Kidney epithelial cell (primary cell): Measurements from ENCODE around the gene CUX1. TPM values are rescaled to one million over a fixed set of nuclear protein-coding genes. Genes with fewer than 3 reads are reported as not detected.

Experiments used
- DNase-seq: peaks from one replicate; pipeline ENCODE4 v3.0.0-alpha.2; 2010; ENCODE audit warnings: low read depth
- H3K27me3 ChIP-seq: 2 replicates; pipeline ENCODE4 v1.6.0; 2011; ENCODE audit warnings: low read length; ENCODE audit not compliant: control insufficient read depth, insufficient read depth
- H3K36me3 ChIP-seq: 2 replicates; pipeline ENCODE4 v1.5.1; 2011; ENCODE audit warnings: low read length; ENCODE audit not compliant: control insufficient read depth, insufficient read depth
- H3K4me3 ChIP-seq: 2 replicates; pipeline ENCODE4 v1.5.1; 2011; ENCODE audit warnings: low read depth, mild to moderate bottlenecking, control low read depth, low read length
- CTCF ChIP-seq: IDR thresholded peaks from 2 replicates; pipeline ENCODE4 v1.5.1; 2011; ENCODE audit warnings: mild to moderate bottlenecking, moderate library complexity, low read length, control low read depth, inconsistent platforms; ENCODE audit not compliant: insufficient read depth, poor library complexity, severe bottlenecking
- total RNA-seq: library from RNA; depleted of rRNA; stranded (reverse); fragments of >200 nt; gene quantifications from 2 replicates; pipeline ENCODE4 v1.2.3, GENCODE V29; 2015

The CUX1 gene
- total RNA-seq, 1 donor from 2014 or later: 56.7 TPM

GRCh38 chr7:102275123-102275703, 457.8 kb downstream of the CUX1 start:
- Histone ChIP-seq H3K4me3 (no peak overlapping the region), H3K27me3 (no peaks in the 10 kb centered on the region), H3K36me3 (no peaks in the 10 kb centered on the region)
- no peak for TF ChIP-seq CTCF
- no peak for DNase-seq

DNA sequence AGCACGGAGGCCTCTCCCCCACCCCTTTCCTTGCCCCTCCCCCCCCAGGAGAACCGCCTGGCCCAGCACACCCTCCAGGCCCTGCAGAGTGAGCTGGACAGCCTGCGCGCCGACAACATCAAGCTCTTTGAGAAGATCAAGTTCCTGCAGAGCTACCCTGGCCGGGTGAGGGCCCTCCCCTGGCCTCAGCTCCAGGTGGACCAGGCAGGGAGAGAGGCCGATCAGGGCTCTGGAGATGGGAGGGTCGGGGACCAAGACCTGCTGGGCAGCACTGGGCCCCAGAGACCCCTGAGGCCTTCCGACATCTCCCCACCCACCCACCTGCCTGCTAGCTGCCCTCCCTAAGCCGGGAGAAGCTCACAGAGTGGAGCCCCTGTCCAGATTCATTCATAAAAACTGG, 460.5 kb downstream of the CUX1 start:
- no peak for TF ChIP-seq CTCF
- H3K27me3 ChIP-seq: no peaks in the 10 kb centered on the region
- DNase-seq: no peak
- no peak overlapping the region for H3K4me3 ChIP-seq
- no peaks in the 10 kb centered on the region for H3K36me3 ChIP-seq

GRCh38 chr7:102279537-102280400, 462.3 kb downstream of the CUX1 start:
- DNase-seq: no peak
- Histone ChIP-seq H3K27me3 (no peaks in the 10 kb centered on the region), H3K36me3 (no peaks in the 10 kb centered on the region), H3K4me3 (no peak overlapping the region)
- peak; percentile 96 for TF ChIP-seq CTCF

DNA sequence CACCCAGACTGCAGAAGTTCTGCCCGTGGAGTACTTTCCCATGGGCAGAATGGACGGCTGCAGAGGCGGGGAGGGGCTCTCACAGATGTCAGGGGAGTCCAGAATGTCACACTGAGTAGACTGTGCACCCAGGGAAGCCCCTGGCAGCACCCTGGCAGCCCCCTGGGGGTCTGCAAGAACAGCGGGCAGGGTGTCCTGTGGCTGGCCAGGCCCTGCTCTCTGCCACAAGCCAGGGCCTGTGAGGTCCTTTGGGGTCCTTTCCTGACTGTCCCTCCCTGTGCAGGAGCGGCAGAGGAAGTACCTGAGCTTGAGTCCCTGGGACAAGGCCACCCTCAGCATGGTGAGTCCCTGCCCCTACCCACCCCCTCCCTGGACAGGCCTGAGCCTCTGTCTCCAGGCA, 463.1 kb downstream of the CUX1 start:
- no peak for DNase-seq
- Histone ChIP-seq H3K36me3 (no peaks in the 10 kb centered on the region), H3K27me3 (no peaks in the 10 kb centered on the region), H3K4me3 (no peak overlapping the region)
- no peak for TF ChIP-seq CTCF

DNA sequence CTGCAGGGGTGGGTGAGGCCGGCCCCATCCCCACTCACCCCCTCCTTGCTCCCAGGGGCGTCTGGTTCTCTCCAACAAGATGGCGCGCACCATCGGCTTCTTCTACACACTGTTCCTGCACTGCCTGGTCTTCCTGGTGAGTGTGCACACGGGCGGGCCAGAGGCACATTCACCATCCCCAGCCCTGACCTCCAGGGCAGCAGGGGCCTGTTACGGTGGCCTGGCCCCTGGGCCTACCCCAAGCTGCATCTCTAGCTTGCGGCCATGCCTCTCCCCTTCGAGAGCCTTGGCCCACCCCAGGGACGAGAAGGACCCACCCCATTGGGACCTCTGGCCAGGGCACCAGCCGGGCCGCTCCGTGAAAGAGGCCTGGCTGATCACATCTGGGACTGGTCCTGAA, 464.4 kb downstream of the CUX1 start:
- DNase-seq: no peak
- no peaks in the 10 kb centered on the region for H3K36me3 ChIP-seq
- TF ChIP-seq CTCF: no peak
- peaks cover 6% of the 10 kb centered on the region for H3K27me3 ChIP-seq
- no peak overlapping the region for H3K4me3 ChIP-seq
